H1 (cell line): Measurements from ENCODE around the gene MECR. TPM values are rescaled to one million over a fixed set of nuclear protein-coding genes. Genes with fewer than 3 reads are reported as not detected.

Source experiments
- CTCF ChIA-PET: fragments of 300-600 bp; sonication (Branson Sonifier 250); formaldehyde crosslinking; loops from one replicate; lab custom pipeline; 2021; ENCODE audit not compliant: partially characterized antibody; lab: Charles Lee
- POLR2A ChIA-PET: fragments of 300-600 bp; sonication (Branson Sonifier 250); formaldehyde crosslinking; loops from one replicate; lab custom pipeline; 2021; ENCODE audit warnings: inconsistent platforms; ENCODE audit not compliant: partially characterized antibody; lab: Charles Lee
- DNase-seq, 2 experiments: peaks; one replicate each; pipeline versions ENCODE4 v3.0.0 to v3.0.0-alpha.2; 2010 to 2022; ENCODE audit warnings: low spot score in 2 of 2, low read depth in 1 of 2, mixed read lengths in 1 of 2
- FAIRE-seq: peaks from 2 replicates; lab custom pipeline; 2011; peaks lifted over from hg19 to GRCh38; lab: Jason Lieb, UNC
- H2AFZ ChIP-seq: 2 replicates; pipeline ENCODE4 v1.8.1; 2012; ENCODE audit warnings: low read length, inconsistent platforms
- H2AK5ac ChIP-seq: 2 replicates; pipeline ENCODE4 v1.6.1; 2013; ENCODE audit warnings: low read depth, low read length
- H2BK120ac ChIP-seq: replicated peaks from 2 replicates; pipeline ENCODE3; 2013; ENCODE audit warnings: low read depth, low read length, inconsistent platforms
- H2BK12ac ChIP-seq: 2 replicates; pipeline ENCODE4 v1.6.1; 2013; ENCODE audit warnings: low read depth, low read length
- H2BK15ac ChIP-seq: 2 replicates; pipeline ENCODE4 v1.6.1; 2013; ENCODE audit warnings: low read length
- H2BK20ac ChIP-seq: 2 replicates; pipeline ENCODE4 v1.6.1; 2013; ENCODE audit warnings: low read length
- H2BK5ac ChIP-seq: 2 replicates; pipeline ENCODE4 v1.6.1; 2013; ENCODE audit warnings: low read depth, low read length
- H3K14ac ChIP-seq: 2 replicates; pipeline ENCODE4 v1.6.1; 2013; ENCODE audit warnings: inconsistent platforms; ENCODE audit not compliant: insufficient read length
- H3K18ac ChIP-seq: 2 replicates; pipeline ENCODE4 v1.6.1; 2013; ENCODE audit warnings: low read length; ENCODE audit errors: extremely low read depth
- H3K23ac ChIP-seq: 2 replicates; pipeline ENCODE4 v1.6.1; 2013; ENCODE audit warnings: inconsistent platforms; ENCODE audit not compliant: insufficient read length
- H3K23me2 ChIP-seq: 2 replicates; pipeline ENCODE4 v1.6.1; 2013; ENCODE audit warnings: low read depth, low read length
- H3K27ac ChIP-seq: 2 replicates; pipeline ENCODE4 v1.6.1; 2011; ENCODE audit warnings: low read depth, low read length, inconsistent platforms
- H3K27me3 ChIP-seq, 4 experiments: replicated peaks in 1 of 4; 1 replicate in 1 of 4; 2 replicates in 3 of 4; pipeline versions ENCODE4 v1.6.1 to v1.8.1; 2011 to 2013; ENCODE audit warnings: low read length in 3 of 4, mild to moderate bottlenecking in 3 of 4, inconsistent platforms in 2 of 4, mixed read lengths in 2 of 4, moderate library complexity in 1 of 4; ENCODE audit not compliant: control insufficient read depth in 3 of 4, insufficient read depth in 3 of 4; ENCODE audit errors: extremely low read depth in 1 of 4
- H3K36me3 ChIP-seq, 4 experiments: 2 replicates each; pipeline versions ENCODE4 v1.6.1 to v1.8.1; 2011 to 2013; ENCODE audit warnings: mild to moderate bottlenecking in 4 of 4, low read length in 3 of 4, moderate library complexity in 2 of 4, control low read depth in 1 of 4, inconsistent platforms in 1 of 4; ENCODE audit not compliant: insufficient read depth in 4 of 4, control insufficient read depth in 2 of 4
- H3K4ac ChIP-seq: replicated peaks from 2 replicates; pipeline ENCODE3; 2013; ENCODE audit warnings: low read length, low read depth, mixed read lengths, inconsistent platforms; ENCODE audit not compliant: insufficient read length
- H3K4me1 ChIP-seq, 4 experiments: replicated peaks in 1 of 4; 1 replicate in 1 of 4; 2 replicates in 3 of 4; pipeline versions ENCODE4 v1.6.1 to v1.8.1; 2011 to 2013; ENCODE audit warnings: low read length in 3 of 4, inconsistent platforms in 2 of 4, mixed read lengths in 1 of 4; ENCODE audit not compliant: insufficient read depth in 4 of 4, control insufficient read depth in 3 of 4
- H3K4me2 ChIP-seq, 2 experiments: 2 replicates each; pipeline versions ENCODE4 v1.6.1 to v1.8.1; 2011 to 2013; ENCODE audit warnings: low read depth in 2 of 2, low read length in 2 of 2, control low read depth in 1 of 2, inconsistent platforms in 1 of 2, mild to moderate bottlenecking in 1 of 2; ENCODE audit not compliant: insufficient read depth in 1 of 2
- H3K4me3 ChIP-seq, 4 experiments: fragments of 200-600, 300-600 bp in 1 of 4; sonication (generic), shearing (Covaris generic), sonication (Bioruptor Twin) in 1 of 4; 2 replicates each; pipeline versions ENCODE4 v1.5.1 to v1.8.1; 2011 to 2016; ENCODE audit warnings: low read length in 4 of 4, low read depth in 3 of 4, control low read depth in 2 of 4, inconsistent platforms in 2 of 4, mild to moderate bottlenecking in 2 of 4, mixed read lengths in 1 of 4, moderate library complexity in 1 of 4; ENCODE audit not compliant: insufficient read depth in 2 of 4; ENCODE audit errors: extremely low read depth in 1 of 4
- H3K56ac ChIP-seq: replicated peaks from 2 replicates; pipeline ENCODE3; 2013; ENCODE audit warnings: low read depth, mild to moderate bottlenecking, mixed read lengths, low read length, inconsistent platforms; ENCODE audit not compliant: insufficient read length
- H3K79me1 ChIP-seq: 2 replicates; pipeline ENCODE4 v1.6.1; 2013; ENCODE audit warnings: low read depth, low read length, control low read depth
- H3K79me2 ChIP-seq, 2 experiments: 2 replicates each; pipeline versions ENCODE4 v1.6.1 to v1.8.1; 2012 to 2013; ENCODE audit warnings: low read length in 2 of 2, mild to moderate bottlenecking in 2 of 2, inconsistent platforms in 1 of 2; ENCODE audit not compliant: insufficient read depth in 2 of 2, control insufficient read depth in 1 of 2
- H3K9ac ChIP-seq, 4 experiments: replicated peaks in 1 of 4; 1 replicate in 1 of 4; 2 replicates in 3 of 4; pipeline versions ENCODE4 v1.6.1 to v1.8.1; 2011 to 2013; ENCODE audit warnings: low read depth in 3 of 4, low read length in 3 of 4, control low read depth in 2 of 4, mild to moderate bottlenecking in 2 of 4, moderate library complexity in 2 of 4, inconsistent platforms in 1 of 4; ENCODE audit errors: extremely low read depth in 1 of 4
- H3K9me3 ChIP-seq, 2 experiments: 2 replicates each; pipeline versions ENCODE4 v1.6.1 to v1.8.1; 2012 to 2013; ENCODE audit warnings: mild to moderate bottlenecking in 2 of 2, moderate library complexity in 2 of 2, control low read depth in 1 of 2, inconsistent platforms in 1 of 2, low read depth in 1 of 2, low read length in 1 of 2, mixed read lengths in 1 of 2; ENCODE audit not compliant: insufficient read depth in 2 of 2
- H4K20me1 ChIP-seq, 2 experiments: replicated peaks in 1 of 2; 2 replicates each; pipeline versions ENCODE3 to v1.8.1; 2011 to 2013; ENCODE audit warnings: inconsistent platforms in 2 of 2, low read length in 2 of 2, mild to moderate bottlenecking in 1 of 2; ENCODE audit not compliant: insufficient read depth in 2 of 2, control insufficient read depth in 1 of 2
- H4K5ac ChIP-seq: 2 replicates; pipeline ENCODE4 v1.6.1; 2013; ENCODE audit warnings: low read length, low read depth, mixed read lengths, inconsistent platforms; ENCODE audit not compliant: insufficient read length
- H4K8ac ChIP-seq: 2 replicates; pipeline ENCODE4 v1.8.0; 2013; ENCODE audit warnings: mild to moderate bottlenecking, moderate library complexity, low read length, inconsistent platforms; ENCODE audit not compliant: insufficient read depth; ENCODE audit errors: extremely low read depth
- H4K91ac ChIP-seq: replicated peaks from 2 replicates; pipeline ENCODE3; 2013; ENCODE audit warnings: low read length, mixed read lengths, inconsistent platforms; ENCODE audit not compliant: insufficient read length
- EGR1 ChIP-seq: IDR thresholded peaks from 2 replicates; pipeline ENCODE4 v1.6.1; 2011; ENCODE audit warnings: low read depth, low read length, borderline replicate concordance
- KDM1A ChIP-seq: fragments of 200-600, 300-600 bp; sonication (generic); IDR thresholded peaks from 2 replicates; pipeline ENCODE4 v1.7.1; 2016; ENCODE audit warnings: mild to moderate bottlenecking, low read length, borderline replicate concordance
- SIRT6 ChIP-seq: IDR thresholded peaks from one replicate; pipeline ENCODE4 v1.7.1; 2012; ENCODE audit warnings: low read length, inconsistent platforms
- WGBS, 2 experiments: shearing (Covaris generic) in 1 of 2; methylation state at CpG; one replicate each; pipeline versions ENCODE4 v1.1.6 to v1.1.7; 2013 to 2015; ENCODE audit warnings: low lambda C conversion rate in 2 of 2, mixed read lengths in 2 of 2, inconsistent platforms in 1 of 2, low coverage in 1 of 2, missing lambda C conversion rate in 1 of 2; ENCODE audit not compliant: insufficient replicate concordance in 2 of 2, insufficient coverage in 1 of 2, insufficient read length in 1 of 2; ENCODE audit errors: extremely low coverage in 1 of 2, missing lambda C conversion rate in 1 of 2; 5-methylcytosine and 5-hydroxymethylcytosine counted together
- polyA plus RNA-seq, 7 experiments: library from polyadenylated mRNA; depleted of rRNA in 3 of 7; stranded (reverse) in 5 of 7; unstranded in 2 of 7; fragments of >200 nt in 5 of 7; fragments of 200-250 nt in 2 of 7; gene quantifications; 1 replicate in 5 of 7; 2 replicates in 1 of 7; 4 replicates in 1 of 7; pipeline versions ENCODE4 v1.2.1 to v1.2.3, GENCODE V29; 2011 to 2013; ENCODE audit warnings: missing spikeins in 2 of 7, mixed read lengths in 2 of 7
- total RNA-seq: library from RNA; stranded (reverse); fragmentation: NEBNext Ultra II Directional; extraction: Animal tissue kit (Norgen Biotek cat#: 25700); gene quantifications from 2 replicates; pipeline ENCODE4 v1.2.1, GENCODE V29; 2021

The MECR gene
- total and polyA plus RNA-seq, 2 of the 8 experiments (the other 6 are each of a cell fraction or from before 2014, with no cell fraction given): 24.2 to 24.4 TPM

DNA sequence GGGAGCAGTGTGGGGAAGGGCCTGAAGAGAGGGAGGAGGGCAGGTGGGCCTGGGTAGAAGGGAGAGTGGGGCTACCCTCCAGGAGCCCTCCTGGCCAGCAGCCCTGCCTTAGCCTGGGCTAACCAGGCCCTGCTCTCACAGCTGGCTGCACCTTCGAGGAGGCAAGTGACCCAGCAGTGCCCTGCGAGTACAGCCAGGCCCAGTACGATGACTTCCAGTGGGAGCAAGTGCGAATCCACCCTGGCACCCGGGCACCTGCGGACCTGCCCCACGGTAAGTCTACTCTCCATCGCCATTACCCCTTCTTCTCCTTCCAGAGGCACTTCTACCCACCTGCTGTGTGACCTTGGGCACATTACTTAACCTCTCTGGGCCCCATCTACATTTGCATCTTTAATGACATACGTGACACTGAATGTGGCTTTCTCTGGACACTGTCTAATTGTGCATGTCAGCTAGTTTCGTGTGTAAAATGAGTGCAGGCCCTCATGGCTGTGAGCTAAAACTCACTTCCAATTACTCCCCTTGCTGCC lies 24.5 kb upstream of the MECR start:
- Histone ChIP-seq H4K8ac (no peak overlapping the region), H3K27me3 (peaks cover 7 to 21% (median 18%) of the 10 kb centered on the region in 4 experiments), H4K5ac (no peak overlapping the region), H3K14ac (no peak overlapping the region), H3K79me1 (no peaks in the 10 kb centered on the region; the same call in 1 of the 2 replicates), H3K4ac (no peak overlapping the region), H3K9me3 (no peaks in the 10 kb centered on the region), H3K18ac (no peak overlapping the region), H3K79me2 (no peaks in the 10 kb centered on the region), H3K4me2 (no peak overlapping the region), H4K91ac (no peak overlapping the region), H3K4me1 (peaks cover 8 to 23% (median 15%) of the 10 kb centered on the region in 4 experiments), H3K36me3 (no peaks in the 10 kb centered on the region), H3K56ac (no peak overlapping the region), H2BK15ac (0 out of 2 replicates have a peak overlapping the region, but pooled peaks have one; percentile 21), H2AFZ (no peak overlapping the region), H4K20me1 (peaks cover 0 to 8% of the 10 kb centered on the region in 2 experiments), H3K4me3 (no peak overlapping the region), H3K27ac (no peak overlapping the region), H3K23ac (no peak overlapping the region), H2BK120ac (no peak overlapping the region), H2AK5ac (no peak overlapping the region; the same call in 1 of the 2 replicates), H2BK20ac (no peak overlapping the region), H2BK12ac (peak overlapping the region; percentile 75; the same call in 1 of the 2 replicates), H2BK5ac (no peak overlapping the region), H3K23me2 (peaks cover 9% of the 10 kb centered on the region; the same call in 1 of the 2 replicates), H3K9ac (no peak overlapping the region)
- no peak for DNase-seq
- CTCF ChIA-PET: interaction anchor here (0.6 to 1.4 kb wide), 3 partner anchors 62 to 652 kb away, joined by 3 to 4 read pairs (median 3); no protein-coding TSS in a partner anchor
- WGBS, 2 experiments: 89% methylated on average over 10 of the region's 10 CpGs; no CpG with 5 or more reads in 1 of the 2 experiments
- TF ChIP-seq EGR1 (no peak), KDM1A (peak; percentile 88; the same call in 1 of the 2 replicates), SIRT6 (no peak)
- POLR2A ChIA-PET: interaction anchor here (1.5 kb wide), 1 partner anchor 12 kb away, joined by 4 read pairs; no protein-coding TSS in a partner anchor
- FAIRE-seq: no peak
